Measurements from ENCODE around the gene CCSER1.

CCSER1 gene

DNA sequence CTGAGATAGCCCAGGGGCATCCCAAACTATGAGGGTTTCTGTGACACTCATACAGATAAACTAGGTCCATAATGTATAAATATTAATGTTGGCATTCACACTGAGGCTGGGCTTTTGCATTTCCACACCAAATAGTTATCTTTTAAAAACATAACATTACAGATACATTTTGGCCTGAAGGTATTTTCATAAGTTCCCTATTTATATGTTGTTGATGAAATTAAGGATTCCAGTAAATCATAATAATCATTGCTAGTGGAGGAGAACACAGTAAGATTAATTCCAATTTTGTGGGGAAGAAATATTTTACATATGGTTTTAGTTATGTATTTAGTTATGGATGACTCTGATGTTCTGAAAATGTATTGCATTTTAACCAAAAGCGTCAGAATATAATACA lies 479.6 kb downstream of the CCSER1 start:
- Mint-ChIP-seq H3K27me3 (ENCODE audit: low read depth, poor library complexity) (no peaks in the 10 kb centered on the region), H3K9me3 (no peaks in the 10 kb centered on the region), H3K36me3 (ENCODE audit: low read depth) (no peaks in the 10 kb centered on the region), H3K27ac (no peak overlapping the region), H3K4me1 (no peaks in the 10 kb centered on the region), H3K4me3 (no peak overlapping the region)
- TF ChIP-seq, protein P1, sequence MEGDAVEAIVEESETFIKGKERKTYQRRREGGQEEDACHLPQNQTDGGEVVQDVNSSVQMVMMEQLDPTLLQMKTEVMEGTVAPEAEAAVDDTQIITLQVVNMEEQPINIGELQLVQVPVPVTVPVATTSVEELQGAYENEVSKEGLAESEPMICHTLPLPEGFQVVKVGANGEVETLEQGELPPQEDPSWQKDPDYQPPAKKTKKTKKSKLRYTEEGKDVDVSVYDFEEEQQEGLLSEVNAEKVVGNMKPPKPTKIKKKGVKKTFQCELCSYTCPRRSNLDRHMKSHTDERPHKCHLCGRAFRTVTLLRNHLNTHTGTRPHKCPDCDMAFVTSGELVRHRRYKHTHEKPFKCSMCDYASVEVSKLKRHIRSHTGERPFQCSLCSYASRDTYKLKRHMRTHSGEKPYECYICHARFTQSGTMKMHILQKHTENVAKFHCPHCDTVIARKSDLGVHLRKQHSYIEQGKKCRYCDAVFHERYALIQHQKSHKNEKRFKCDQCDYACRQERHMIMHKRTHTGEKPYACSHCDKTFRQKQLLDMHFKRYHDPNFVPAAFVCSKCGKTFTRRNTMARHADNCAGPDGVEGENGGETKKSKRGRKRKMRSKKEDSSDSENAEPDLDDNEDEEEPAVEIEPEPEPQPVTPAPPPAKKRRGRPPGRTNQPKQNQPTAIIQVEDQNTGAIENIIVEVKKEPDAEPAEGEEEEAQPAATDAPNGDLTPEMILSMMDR (IDR thresholded peaks at IDR 0.05) = no peak
- DNase-seq = no peak

DNA sequence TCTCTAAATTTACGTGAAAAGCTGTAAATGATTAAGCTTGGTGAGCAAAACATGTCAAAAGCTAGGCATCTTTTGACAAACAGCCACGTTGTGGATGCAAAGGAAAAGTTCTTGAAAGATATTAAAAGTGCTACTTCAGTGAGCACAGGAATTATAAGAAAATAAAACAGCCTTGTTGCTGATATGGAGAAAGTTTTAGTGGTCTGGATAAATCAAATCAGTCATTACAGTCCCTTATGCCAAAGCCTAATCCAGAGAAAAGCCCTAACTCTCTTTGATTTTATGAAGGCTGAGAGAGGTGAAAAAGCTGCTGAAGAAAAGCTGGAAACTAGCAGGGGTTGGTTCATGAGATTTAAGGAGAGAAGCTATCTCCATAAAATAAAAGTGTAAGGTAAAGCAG lies 487.2 kb downstream of the CCSER1 start:
- H3K36me3 Mint-ChIP-seq (ENCODE audit: low read depth) = no peaks in the 10 kb centered on the region
- TF ChIP-seq, protein P1 (IDR thresholded peaks at IDR 0.05) = no peak
- H3K9me3 Mint-ChIP-seq = peaks cover 4% of the 10 kb centered on the region
- H3K27me3 Mint-ChIP-seq (ENCODE audit: low read depth, poor library complexity) = peaks cover 2% of the 10 kb centered on the region
- no peak overlapping the region for H3K4me3 Mint-ChIP-seq
- H3K4me1 Mint-ChIP-seq = no peaks in the 10 kb centered on the region
- no peak for DNase-seq
- no peak overlapping the region for H3K27ac Mint-ChIP-seq

DNA sequence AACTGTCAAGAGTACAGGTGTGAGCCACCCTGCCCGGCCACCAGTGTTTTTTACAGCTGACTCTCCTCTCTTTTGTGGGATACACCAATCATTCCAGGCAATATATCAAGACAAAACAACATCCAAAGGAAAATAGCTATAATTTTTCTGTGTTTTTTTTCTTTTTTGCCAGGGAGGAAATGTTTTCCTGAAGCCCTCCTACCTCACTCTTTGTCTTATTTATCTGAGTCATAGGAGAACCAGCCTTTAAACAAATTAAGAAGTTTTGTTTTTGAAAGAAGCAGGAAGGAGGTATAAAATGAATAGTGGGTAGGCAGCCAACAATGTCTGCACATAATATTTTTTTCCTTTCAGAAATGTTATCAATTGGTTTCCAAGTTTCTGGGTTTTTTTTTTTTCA lies 493.9 kb downstream of the CCSER1 start:
- H3K4me3 Mint-ChIP-seq = no peak overlapping the region
- H3K36me3 Mint-ChIP-seq (ENCODE audit: low read depth) = no peaks in the 10 kb centered on the region
- no peak overlapping the region for H3K27ac Mint-ChIP-seq

DNA sequence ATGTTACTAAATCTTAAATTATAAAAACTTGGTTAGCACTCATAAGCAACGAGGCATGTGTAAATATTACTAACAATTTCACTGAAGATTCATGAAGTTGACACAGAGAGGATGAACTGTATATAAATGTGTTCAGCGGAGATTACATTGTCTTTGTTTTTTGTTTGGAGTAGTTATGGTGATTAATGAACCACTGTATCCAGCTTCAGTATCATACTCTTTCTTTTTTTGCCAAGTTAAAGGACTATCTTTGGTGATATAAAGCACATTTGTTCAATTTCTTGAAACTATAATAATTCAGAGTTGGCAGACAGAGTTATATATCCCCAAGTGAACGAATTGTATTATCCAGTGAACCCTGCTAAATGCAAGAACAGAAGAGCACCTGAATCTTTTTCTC lies 497.6 kb downstream of the CCSER1 start:
- H3K4me1 Mint-ChIP-seq = no peaks in the 10 kb centered on the region
- TF ChIP-seq, protein P1 (IDR thresholded peaks at IDR 0.05) = no peak

More for the DNA sequence above, 493.9 kb downstream of the CCSER1 start:
- TF ChIP-seq, protein P1 (IDR thresholded peaks at IDR 0.05) = no peak
- DNase-seq = no peak
- H3K9me3 Mint-ChIP-seq = no peaks in the 10 kb centered on the region
- no peaks in the 10 kb centered on the region for H3K4me1 Mint-ChIP-seq
- no peaks in the 10 kb centered on the region for H3K27me3 Mint-ChIP-seq (ENCODE audit: low read depth, poor library complexity)

DNA sequence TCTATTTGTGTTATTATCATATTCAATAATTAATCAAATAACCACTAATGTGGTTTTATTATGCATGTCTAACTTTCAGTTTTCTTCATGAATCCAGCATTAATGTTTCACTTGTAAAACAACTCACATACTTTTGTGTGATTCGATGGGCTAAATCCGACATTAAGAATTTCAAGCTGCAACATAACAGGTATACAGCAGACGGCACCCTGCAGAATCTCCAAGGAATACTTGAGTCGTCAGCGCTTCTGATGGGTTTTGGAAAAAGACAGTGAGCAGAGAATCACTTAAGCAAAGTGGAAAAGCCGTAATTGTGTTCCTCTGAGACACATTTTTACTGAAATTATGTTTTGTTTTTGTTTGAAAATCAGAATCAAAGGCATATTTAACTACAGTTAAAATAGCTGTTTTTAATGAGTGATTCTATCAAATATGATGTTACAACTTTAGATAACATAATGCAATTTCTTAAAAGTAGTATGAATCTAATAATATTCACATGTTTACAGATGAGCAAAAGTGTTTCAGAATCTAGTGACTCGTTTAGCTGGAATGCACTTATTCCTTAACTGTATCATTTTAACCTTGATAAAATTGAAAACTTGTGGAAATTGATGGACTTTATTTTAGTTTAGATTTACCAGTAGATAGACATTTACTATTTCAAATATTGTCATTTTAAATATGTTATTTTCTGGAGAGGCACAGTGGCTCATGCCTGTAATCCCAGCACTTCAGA lies 514.8 kb downstream of the CCSER1 start:
- H3K4me1 Mint-ChIP-seq = no peaks in the 10 kb centered on the region
- H3K36me3 Mint-ChIP-seq (ENCODE audit: low read depth) = no peaks in the 10 kb centered on the region
- H3K27me3 Mint-ChIP-seq (ENCODE audit: low read depth, poor library complexity) = no peaks in the 10 kb centered on the region
- H3K27ac Mint-ChIP-seq = no peak overlapping the region
- no peak for DNase-seq
- TF ChIP-seq, protein P1 (IDR thresholded peaks at IDR 0.05) = no peak
- no peak overlapping the region for H3K4me3 Mint-ChIP-seq
- no peaks in the 10 kb centered on the region for H3K9me3 Mint-ChIP-seq

More for the DNA sequence above, 497.6 kb downstream of the CCSER1 start:
- no peak for DNase-seq
- Mint-ChIP-seq H3K27me3 (ENCODE audit: low read depth, poor library complexity) (no peaks in the 10 kb centered on the region), H3K9me3 (no peaks in the 10 kb centered on the region), H3K36me3 (ENCODE audit: low read depth) (no peaks in the 10 kb centered on the region), H3K4me3 (no peak overlapping the region), H3K27ac (no peak overlapping the region)

DNA sequence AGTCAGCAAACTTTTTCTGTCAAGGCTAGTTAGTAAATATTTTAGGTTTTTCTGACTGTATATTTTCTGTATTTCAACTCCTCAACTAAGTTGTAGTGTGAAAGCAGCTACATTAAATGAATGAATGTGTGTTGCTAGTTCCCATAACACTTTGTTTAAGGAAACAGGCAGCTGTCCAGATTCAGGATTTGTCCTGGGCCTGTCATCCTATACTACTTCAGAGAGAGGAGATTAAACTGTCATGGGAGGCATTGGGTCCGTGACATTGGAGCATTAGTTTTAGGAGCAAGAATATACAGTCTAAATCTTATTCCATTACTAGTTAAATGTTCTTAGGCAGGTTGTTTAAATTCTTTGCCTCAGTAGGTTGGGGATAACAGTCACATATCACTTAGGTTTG lies 516.0 kb downstream of the CCSER1 start:
- H3K27me3 Mint-ChIP-seq (ENCODE audit: low read depth, poor library complexity) = no peaks in the 10 kb centered on the region
- no peaks in the 10 kb centered on the region for H3K36me3 Mint-ChIP-seq (ENCODE audit: low read depth)
- H3K4me3 Mint-ChIP-seq = no peak overlapping the region
- H3K9me3 Mint-ChIP-seq = no peaks in the 10 kb centered on the region
- no peaks in the 10 kb centered on the region for H3K4me1 Mint-ChIP-seq
- H3K27ac Mint-ChIP-seq = no peak overlapping the region
- TF ChIP-seq, protein P1 (IDR thresholded peaks at IDR 0.05) = no peak
- no peak for DNase-seq

All from nephron progenitor cell (in vitro differentiated cells).